Keratinocyte (primary cell): ENCODE measurements around the gene GPR85. TPM values are rescaled to one million over a fixed set of nuclear protein-coding genes. Genes with fewer than 3 reads are reported as not detected.

Source experiments
- DNase-seq: peaks from one replicate; pipeline ENCODE4 v3.0.0-alpha.2; 2011; ENCODE audit warnings: low read depth, missing footprints, low spot score
- FAIRE-seq: peaks from 2 replicates; lab custom pipeline; 2011; peaks lifted over from hg19 to GRCh38; lab: Jason Lieb, UNC
- H2AFZ ChIP-seq: 2 replicates; pipeline ENCODE4 v1.6.0; 2012; ENCODE audit warnings: low read length, control low read depth, inconsistent platforms; ENCODE audit not compliant: control insufficient read depth
- H3K27ac ChIP-seq: 2 replicates; pipeline ENCODE4 v1.5.1; 2011; ENCODE audit warnings: low read length; ENCODE audit not compliant: control insufficient read depth, insufficient read depth
- H3K27me3 ChIP-seq: 3 replicates; pipeline ENCODE4 v1.6.0; 2011; ENCODE audit warnings: low read length; ENCODE audit not compliant: control insufficient read depth, insufficient read depth; ENCODE audit errors: extremely low read depth
- H3K36me3 ChIP-seq, 2 experiments: 2 replicates in 1 of 2; 3 replicates in 1 of 2; pipeline ENCODE4 v1.5.1; 2011; ENCODE audit warnings: low read length in 2 of 2, mild to moderate bottlenecking in 1 of 2; ENCODE audit not compliant: control insufficient read depth in 2 of 2, insufficient read depth in 2 of 2; ENCODE audit errors: extremely low read depth in 1 of 2
- H3K4me1 ChIP-seq: 3 replicates; pipeline ENCODE4 v1.5.1; 2011; ENCODE audit warnings: low read length; ENCODE audit not compliant: control insufficient read depth, insufficient read depth; ENCODE audit errors: extremely low read depth
- H3K4me2 ChIP-seq: 3 replicates; pipeline ENCODE4 v1.6.0; 2011; ENCODE audit warnings: low read depth, low read length; ENCODE audit not compliant: control insufficient read depth, insufficient read depth; ENCODE audit errors: extremely low read depth
- H3K4me3 ChIP-seq, 3 experiments: fragments of 200-600 bp in 1 of 3; sonication (generic) in 1 of 3; 2 replicates in 2 of 3; 3 replicates in 1 of 3; pipeline ENCODE4 v1.5.1; 2011 to 2016; ENCODE audit warnings: low read length in 3 of 3, mild to moderate bottlenecking in 3 of 3, control low read depth in 2 of 3, inconsistent platforms in 1 of 3, low read depth in 1 of 3, mixed read lengths in 1 of 3, mixed run types in 1 of 3, moderate library complexity in 1 of 3; ENCODE audit not compliant: control insufficient read depth in 2 of 3, insufficient read depth in 2 of 3; ENCODE audit errors: extremely low read depth in 1 of 3
- H3K79me2 ChIP-seq: 2 replicates; pipeline ENCODE4 v1.6.0; 2012; ENCODE audit warnings: low read length; ENCODE audit not compliant: control insufficient read depth, insufficient read depth
- H3K9ac ChIP-seq: 3 replicates; pipeline ENCODE4 v1.6.0; 2011; ENCODE audit warnings: low read length; ENCODE audit not compliant: control insufficient read depth, insufficient read depth; ENCODE audit errors: extremely low read depth
- H3K9me1 ChIP-seq: 3 replicates; pipeline ENCODE4 v1.6.0; 2011; ENCODE audit warnings: low read length; ENCODE audit not compliant: control insufficient read depth, insufficient read depth; ENCODE audit errors: extremely low read depth
- H3K9me3 ChIP-seq: 2 replicates; pipeline ENCODE4 v1.5.1; 2012; ENCODE audit warnings: low read depth, low read length; ENCODE audit not compliant: control insufficient read depth
- H4K20me1 ChIP-seq: 3 replicates; pipeline ENCODE4 v1.6.0; 2011; ENCODE audit warnings: low read length; ENCODE audit not compliant: control insufficient read depth, insufficient read depth; ENCODE audit errors: extremely low read depth
- EZH2 ChIP-seq: IDR thresholded peaks from one replicate; pipeline ENCODE4 v1.6.1; 2012; ENCODE audit warnings: inconsistent platforms, mild to moderate bottlenecking, low read length, moderate library complexity
- dilution Hi-C: fragments of 300-500 bp; cut with MboI; formaldehyde crosslinking; loops from one replicate; pipeline ENCODE4 v1.7.0; 2020; ENCODE audit warnings: low sequenced_read_pairs; ENCODE audit not compliant: extremely low pct_ligation_motif_present
- polyA plus RNA-seq, 5 experiments: library from polyadenylated mRNA; depleted of rRNA in 3 of 5; stranded (reverse) in 3 of 5; stranded (forward) in 1 of 5; unstranded in 1 of 5; fragments of >200 nt; gene quantifications; 1 replicate in 1 of 5; 2 replicates in 3 of 5; 3 replicates in 1 of 5; pipeline versions ENCODE4 v1.2.1 to v1.2.3, GENCODE V29; 2011 to 2012; ENCODE audit warnings: missing spikeins in 2 of 5, low read depth in 1 of 5, low replicate concordance in 1 of 5
- TF ChIP-seq, protein P1 (sequence below), 3 experiments: IDR thresholded peaks in 1 of 3; conservative IDR thresholded peaks in 1 of 3; optimal IDR thresholded peaks in 1 of 3; 2 replicates in 2 of 3; 3 replicates in 1 of 3; pipeline versions ENCODE3 to v1.5.1; 2011; ENCODE audit warnings: low read length in 3 of 3, mild to moderate bottlenecking in 3 of 3, moderate library complexity in 2 of 3, control low read depth in 1 of 3, inconsistent platforms in 1 of 3; ENCODE audit not compliant: insufficient read depth in 2 of 3; ENCODE audit errors: extremely low read depth in 1 of 3

The GPR85 gene
- polyA plus RNA-seq, 1 donor (not counting 4 experiments of a cell fraction or from before 2014, with no cell fraction given): 2.0 TPM

GRCh38 chr7:113113912-113114311, 27.3 kb upstream of the GPR85 start:
- Histone ChIP-seq H3K79me2 (peaks cover 2% of the 10 kb centered on the region), H3K36me3 (peaks cover 0 to 1% of the 10 kb centered on the region in 2 experiments), H3K9me3 (no peaks in the 10 kb centered on the region), H3K4me3 (no peak overlapping the region), H3K9me1 (no peaks in the 10 kb centered on the region), H3K27ac (no peak overlapping the region), H3K27me3 (no peaks in the 10 kb centered on the region), H3K9ac (no peak overlapping the region), H3K4me2 (no peak overlapping the region), H3K4me1 (peaks cover 6% of the 10 kb centered on the region), H4K20me1 (no peaks in the 10 kb centered on the region), H2AFZ (no peak overlapping the region)
- no peak for FAIRE-seq
- no peak for DNase-seq
- dilution Hi-C loops: no loop called here
- TF ChIP-seq EZH2: no peak
- TF ChIP-seq, protein P1, sequence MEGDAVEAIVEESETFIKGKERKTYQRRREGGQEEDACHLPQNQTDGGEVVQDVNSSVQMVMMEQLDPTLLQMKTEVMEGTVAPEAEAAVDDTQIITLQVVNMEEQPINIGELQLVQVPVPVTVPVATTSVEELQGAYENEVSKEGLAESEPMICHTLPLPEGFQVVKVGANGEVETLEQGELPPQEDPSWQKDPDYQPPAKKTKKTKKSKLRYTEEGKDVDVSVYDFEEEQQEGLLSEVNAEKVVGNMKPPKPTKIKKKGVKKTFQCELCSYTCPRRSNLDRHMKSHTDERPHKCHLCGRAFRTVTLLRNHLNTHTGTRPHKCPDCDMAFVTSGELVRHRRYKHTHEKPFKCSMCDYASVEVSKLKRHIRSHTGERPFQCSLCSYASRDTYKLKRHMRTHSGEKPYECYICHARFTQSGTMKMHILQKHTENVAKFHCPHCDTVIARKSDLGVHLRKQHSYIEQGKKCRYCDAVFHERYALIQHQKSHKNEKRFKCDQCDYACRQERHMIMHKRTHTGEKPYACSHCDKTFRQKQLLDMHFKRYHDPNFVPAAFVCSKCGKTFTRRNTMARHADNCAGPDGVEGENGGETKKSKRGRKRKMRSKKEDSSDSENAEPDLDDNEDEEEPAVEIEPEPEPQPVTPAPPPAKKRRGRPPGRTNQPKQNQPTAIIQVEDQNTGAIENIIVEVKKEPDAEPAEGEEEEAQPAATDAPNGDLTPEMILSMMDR (optimal IDR thresholded peaks at IDR 0.05 in 1 of 3, IDR thresholded peaks at IDR 0.05 in 1 of 3, conservative IDR thresholded peaks at IDR 0.05 in 1 of 3; ENCODE audit: extremely low read depth in 1 of 3, insufficient read depth in 2 of 3, low read length in 3 of 3): peak in 1 of 3 experiments; percentile 51

DNA sequence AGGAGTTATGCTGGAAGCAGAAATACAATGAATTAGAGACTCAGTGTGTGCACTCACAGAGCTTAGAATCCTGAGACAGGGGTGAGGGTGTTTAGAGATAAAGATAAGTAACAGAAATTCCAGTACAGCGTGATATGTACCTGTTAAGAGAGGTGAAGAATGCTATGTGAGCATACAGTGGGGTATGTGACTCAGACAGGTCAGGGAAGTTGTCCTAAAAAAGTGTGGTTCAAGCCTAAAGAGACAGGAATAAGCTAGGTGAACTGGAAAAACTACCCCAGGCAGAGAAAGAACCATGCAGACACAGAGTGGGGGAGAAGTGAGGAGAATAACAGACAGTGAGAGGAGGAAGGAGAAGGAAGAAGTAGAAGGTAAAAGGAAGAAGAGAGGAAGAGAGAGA, 23.1 kb upstream of the GPR85 start:
- Histone ChIP-seq H3K9ac (no peak overlapping the region), H3K27ac (no peak overlapping the region), H3K27me3 (no peaks in the 10 kb centered on the region), H2AFZ (peak overlapping the region; percentile 23), H3K4me2 (no peak overlapping the region), H3K79me2 (no peaks in the 10 kb centered on the region), H4K20me1 (no peaks in the 10 kb centered on the region), H3K36me3 (peaks cover 0 to 1% of the 10 kb centered on the region in 2 experiments), H3K9me1 (no peaks in the 10 kb centered on the region), H3K9me3 (no peaks in the 10 kb centered on the region), H3K4me1 (no peaks in the 10 kb centered on the region), H3K4me3 (no peak overlapping the region)
- dilution Hi-C loops: no loop called here
- FAIRE-seq (peak; percentile 29), DNase-seq (no peak)
- no peak for TF ChIP-seq EZH2
- TF ChIP-seq, protein P1 (optimal IDR thresholded peaks at IDR 0.05 in 1 of 3, IDR thresholded peaks at IDR 0.05 in 1 of 3, conservative IDR thresholded peaks at IDR 0.05 in 1 of 3; ENCODE audit: extremely low read depth in 1 of 3, insufficient read depth in 2 of 3, low read length in 3 of 3): no peak
